ENCODE measurements around the gene RCOR2. TPM values are rescaled to one million over a fixed set of nuclear protein-coding genes. Genes with fewer than 3 reads are reported as not detected.

Gene RCOR2
- total and polyA plus RNA-seq, 2 of the 13 experiments (the other 11 are each of a cell fraction or from before 2014, with no cell fraction given): 8.3 to 8.5 TPM

GRCh38 chr11:63920126-63920938 lies 3.4 kb upstream of the RCOR2 start (continued):
- TF ChIP-seq, protein P1, sequence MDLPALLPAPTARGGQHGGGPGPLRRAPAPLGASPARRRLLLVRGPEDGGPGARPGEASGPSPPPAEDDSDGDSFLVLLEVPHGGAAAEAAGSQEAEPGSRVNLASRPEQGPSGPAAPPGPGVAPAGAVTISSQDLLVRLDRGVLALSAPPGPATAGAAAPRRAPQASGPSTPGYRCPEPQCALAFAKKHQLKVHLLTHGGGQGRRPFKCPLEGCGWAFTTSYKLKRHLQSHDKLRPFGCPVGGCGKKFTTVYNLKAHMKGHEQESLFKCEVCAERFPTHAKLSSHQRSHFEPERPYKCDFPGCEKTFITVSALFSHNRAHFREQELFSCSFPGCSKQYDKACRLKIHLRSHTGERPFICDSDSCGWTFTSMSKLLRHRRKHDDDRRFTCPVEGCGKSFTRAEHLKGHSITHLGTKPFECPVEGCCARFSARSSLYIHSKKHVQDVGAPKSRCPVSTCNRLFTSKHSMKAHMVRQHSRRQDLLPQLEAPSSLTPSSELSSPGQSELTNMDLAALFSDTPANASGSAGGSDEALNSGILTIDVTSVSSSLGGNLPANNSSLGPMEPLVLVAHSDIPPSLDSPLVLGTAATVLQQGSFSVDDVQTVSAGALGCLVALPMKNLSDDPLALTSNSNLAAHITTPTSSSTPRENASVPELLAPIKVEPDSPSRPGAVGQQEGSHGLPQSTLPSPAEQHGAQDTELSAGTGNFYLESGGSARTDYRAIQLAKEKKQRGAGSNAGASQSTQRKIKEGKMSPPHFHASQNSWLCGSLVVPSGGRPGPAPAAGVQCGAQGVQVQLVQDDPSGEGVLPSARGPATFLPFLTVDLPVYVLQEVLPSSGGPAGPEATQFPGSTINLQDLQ (CRISPR knock-in tag; IDR thresholded peaks at IDR 0.05): no peak
- TF ChIP-seq MED8 (CRISPR knock-in tag; IDR thresholded peaks at IDR 0.05; ENCODE audit: insufficient replicate concordance): peak; percentile 72
- no peak for TF ChIP-seq ZNF460 (CRISPR knock-in tag; IDR thresholded peaks at IDR 0.05; ENCODE audit: borderline replicate concordance)
- TF ChIP-seq REL (CRISPR knock-in tag; conservative IDR thresholded peaks at IDR 0.05): no peak
- TF ChIP-seq ZKSCAN8 (CRISPR knock-in tag; IDR thresholded peaks at IDR 0.05; ENCODE audit: borderline replicate concordance): peak; percentile 99
- TF ChIP-seq NFIB (CRISPR knock-in tag; IDR thresholded peaks at IDR 0.05; ENCODE audit: borderline replicate concordance): no peak
- no peak for TF ChIP-seq ZNF850 (CRISPR knock-in tag; conservative IDR thresholded peaks at IDR 0.05)
- no peak for TF ChIP-seq ZKSCAN5 (CRISPR knock-in tag; IDR thresholded peaks at IDR 0.05)
- no peak for TF ChIP-seq ZKSCAN1 (IDR thresholded peaks at IDR 0.05; ENCODE audit: low read length)
- no peak for TF ChIP-seq NCOR1 (IDR thresholded peaks at IDR 0.05; ENCODE audit: borderline replicate concordance, low read length)
- peak; percentile 12 for TF ChIP-seq RBM39 (IDR thresholded peaks at IDR 0.05; ENCODE audit: low read depth, low read length, poor library complexity, severe bottlenecking)
- no peak for TF ChIP-seq ZNF782 (CRISPR knock-in tag; IDR thresholded peaks at IDR 0.05; ENCODE audit: borderline replicate concordance)
- TF ChIP-seq ZNF609 (CRISPR knock-in tag; IDR thresholded peaks at IDR 0.05; ENCODE audit: borderline replicate concordance): no peak
- TF ChIP-seq POGZ (CRISPR knock-in tag; IDR thresholded peaks at IDR 0.05): 0 out of 2 replicates have a peak, but pooled peaks have one; percentile 16
- TF ChIP-seq SRSF4 (IDR thresholded peaks at IDR 0.05; ENCODE audit: low read depth, low read length, poor library complexity, severe bottlenecking): no peak
- 0 out of 2 replicates have a peak, but pooled peaks have one; percentile 30 for TF ChIP-seq ZFP90 (CRISPR knock-in tag; IDR thresholded peaks at IDR 0.05; ENCODE audit: borderline replicate concordance)
- no peak for TF ChIP-seq GLI4 (CRISPR knock-in tag; IDR thresholded peaks at IDR 0.05; ENCODE audit: borderline replicate concordance)
- TF ChIP-seq IRF2 (CRISPR knock-in tag; IDR thresholded peaks at IDR 0.05): peak; percentile 57; the same call in 1 of the 2 replicates
- no peak for TF ChIP-seq BHLHE40 (IDR thresholded peaks at IDR 0.05; ENCODE audit: low read length)
- no peak for TF ChIP-seq CAMTA2 (CRISPR knock-in tag; IDR thresholded peaks at IDR 0.05; ENCODE audit: borderline replicate concordance)
- TF ChIP-seq ZBTB7A (CRISPR knock-in tag; IDR thresholded peaks at IDR 0.05): no peak

Data from HepG2 (cell line).